K562 (cell line): ENCODE results near the gene CBX8. TPM values are rescaled to one million over a fixed set of nuclear protein-coding genes. Genes with fewer than 3 reads are reported as not detected.

ENCODE experiments used
- ATAC-seq: fragments of 200-7000 bp; cut with Tn5 transposase; 3 replicates; pipeline ENCODE4 v1.9.1; 2020; ENCODE audit warnings: moderate library complexity
- BruUV-seq: library from RNA; stranded (reverse); fragments of 400-500 nt; replicated peaks from 2 replicates; lab custom pipeline; 2021; lab: Mats Ljungman, UMichigan
- CTCF ChIA-PET: fragments of 300-600 bp; formaldehyde crosslinking; extraction: SDS; loops from one replicate; lab custom pipeline; 2021; ENCODE audit warnings: low intra/inter-chr PET ratio; lab: Yijun Ruan, JAX
- POLR2A ChIA-PET: fragments of 300-600, 350-650 bp; sonication (Branson Sonifier 250); formaldehyde crosslinking; extraction: SDS; loops from one replicate; lab custom pipeline; 2021; ENCODE audit warnings: antibody characterized with exemption, inconsistent platforms; lab: Yijun Ruan, JAX
- DNase-seq, 4 experiments: peaks; one replicate each; pipeline versions ENCODE4 v3.0.0 to v3.0.0-alpha.2; 2011 to 2018; ENCODE audit warnings: low spot score in 3 of 4, mixed read lengths in 3 of 4; ENCODE audit errors: extremely low read depth in 1 of 4
- FAIRE-seq: peaks from 2 replicates; lab custom pipeline; 2011; peaks lifted over from hg19 to GRCh38; lab: Jason Lieb, UNC
- H2AFZ ChIP-seq: 2 replicates; pipeline ENCODE4 v1.6.0; 2011; ENCODE audit warnings: low read depth, low read length, control low read depth, inconsistent platforms
- H3K27ac ChIP-seq: fragments of 200-600 bp; 3 replicates; pipeline ENCODE4 v1.8.0; 2011; ENCODE audit warnings: low read depth, mild to moderate bottlenecking, control low read depth, inconsistent platforms, low read length, moderate library complexity, mixed read lengths; ENCODE audit errors: extremely low read depth
- H3K27me3 ChIP-seq, 2 experiments: fragments of 300-600 bp in 1 of 2; 2 replicates in 1 of 2; 3 replicates in 1 of 2; pipeline versions ENCODE4 v1.6.0 to v1.8.0; 2011; ENCODE audit warnings: inconsistent platforms in 2 of 2, low read length in 2 of 2, mild to moderate bottlenecking in 1 of 2, mixed read lengths in 1 of 2, moderate library complexity in 1 of 2; ENCODE audit not compliant: control insufficient read depth in 2 of 2, insufficient read depth in 2 of 2
- H3K36me3 ChIP-seq: fragments of 300-600 bp; 3 replicates; pipeline ENCODE4 v1.8.0; 2011; ENCODE audit warnings: mild to moderate bottlenecking, low read length, inconsistent platforms; ENCODE audit not compliant: control insufficient read depth, insufficient read depth
- H3K4me1 ChIP-seq, 2 experiments: fragments of 200-600 bp in 1 of 2; replicated peaks in 1 of 2; 2 replicates in 1 of 2; 3 replicates in 1 of 2; pipeline versions ENCODE4 v1.5.1 to v1.8.0; 2011; ENCODE audit warnings: inconsistent platforms in 2 of 2, low read length in 2 of 2, mild to moderate bottlenecking in 1 of 2, mixed read lengths in 1 of 2, moderate library complexity in 1 of 2; ENCODE audit not compliant: control insufficient read depth in 2 of 2, insufficient read depth in 2 of 2
- H3K4me2 ChIP-seq: 2 replicates; pipeline ENCODE4 v1.6.1; 2011; ENCODE audit warnings: low read length, control low read depth, inconsistent platforms, mixed read lengths; ENCODE audit not compliant: insufficient read depth
- H3K4me3 ChIP-seq: fragments of 200-600 bp; sonication (generic), shearing (Covaris generic); 2 replicates; pipeline ENCODE4 v1.5.1; 2016; ENCODE audit warnings: control low read depth, inconsistent platforms
- H3K79me2 ChIP-seq: fragments of 200-600 bp; 3 replicates; pipeline ENCODE4 v1.8.0; 2011; ENCODE audit warnings: low read length, inconsistent platforms; ENCODE audit not compliant: control insufficient read depth, insufficient read depth
- H3K9ac ChIP-seq, 2 experiments: 2 replicates each; pipeline versions ENCODE4 v1.6.0 to v1.6.1; 2011; ENCODE audit warnings: low read depth in 2 of 2, low read length in 2 of 2, control low read depth in 1 of 2, inconsistent platforms in 1 of 2, mild to moderate bottlenecking in 1 of 2, mixed read lengths in 1 of 2; ENCODE audit not compliant: insufficient read depth in 1 of 2
- H3K9me1 ChIP-seq: one replicate; pipeline ENCODE4 v1.6.0; 2011; ENCODE audit warnings: inconsistent platforms, mild to moderate bottlenecking, low read length, moderate library complexity; ENCODE audit not compliant: control insufficient read depth, insufficient read depth
- H3K9me3 ChIP-seq: replicated peaks from 2 replicates; pipeline ENCODE4 v1.5.1; 2011; ENCODE audit warnings: low read depth, low read length, inconsistent platforms; ENCODE audit not compliant: control insufficient read depth, insufficient read depth
- H4K20me1 ChIP-seq: replicated peaks from 2 replicates; pipeline ENCODE4 v1.6.1; 2011; ENCODE audit warnings: low read length, inconsistent platforms, mixed read lengths; ENCODE audit not compliant: control insufficient read depth, insufficient read depth
- ATF3 ChIP-seq, 2 experiments: fragments of 450-650 bp in 1 of 2; sonication (generic) in 1 of 2; formaldehyde crosslinking in 1 of 2; IDR thresholded peaks in 1 of 2; conservative IDR thresholded peaks in 1 of 2; 2 replicates each; pipeline versions ENCODE4 v1.6.1 to v1.8.1; 2016 to 2023; ENCODE audit warnings: mild to moderate bottlenecking in 2 of 2, moderate library complexity in 2 of 2, inconsistent platforms in 1 of 2, missing genetic modification reagents in 1 of 2
- BHLHE40 ChIP-seq: IDR thresholded peaks from 2 replicates; pipeline ENCODE4 v1.6.1; 2011; ENCODE audit warnings: low read length, improper control_type of control experiment
- CAMTA2 ChIP-seq: fragments of 250-450 bp; sonication (Bioruptor Pico); conservative IDR thresholded peaks from 2 replicates; pipeline ENCODE4 v1.5.1; 2022
- COPS2 ChIP-seq: fragments of 450-650 bp; conservative IDR thresholded peaks from 2 replicates; pipeline ENCODE4 v1.6.1; 2016; ENCODE audit warnings: mild to moderate bottlenecking, moderate library complexity
- HOXB6 ChIP-seq: fragments of 250-450 bp; sonication (Bioruptor Pico); IDR thresholded peaks from 2 replicates; pipeline ENCODE4 v1.5.1; 2022; ENCODE audit warnings: mild to moderate bottlenecking, borderline replicate concordance
- HSF4 ChIP-seq: fragments of 250-450 bp; sonication (Bioruptor Pico); IDR thresholded peaks from 2 replicates; pipeline ENCODE4 v2.1.2; 2022; ENCODE audit warnings: mild to moderate bottlenecking, moderate library complexity, borderline replicate concordance
- NR1H2 ChIP-seq: sonication (generic); formaldehyde crosslinking; IDR thresholded peaks from 2 replicates; pipeline ENCODE4 v1.4.0; 2020; ENCODE audit warnings: mild to moderate bottlenecking, missing genetic modification reagents
- RBFOX2 ChIP-seq: fragments of 200-400 bp; formaldehyde crosslinking; IDR thresholded peaks from 2 replicates; pipeline ENCODE4 v1.6.1; 2017; ENCODE audit warnings: low read depth, mild to moderate bottlenecking, low read length, moderate library complexity
- SMARCA5 ChIP-seq: fragments of 450-650 bp; IDR thresholded peaks from 2 replicates; pipeline ENCODE4 v1.6.1; 2016
- SRSF3 ChIP-seq: fragments of 200-400 bp; formaldehyde crosslinking; IDR thresholded peaks from 2 replicates; pipeline ENCODE4 v1.6.1; 2016; ENCODE audit warnings: mild to moderate bottlenecking, low read length, moderate library complexity; ENCODE audit not compliant: insufficient read depth
- SUPT5H ChIP-seq: fragments of 450-650 bp; IDR thresholded peaks from 2 replicates; pipeline ENCODE4 v1.6.1; 2016
- TRIM24 ChIP-seq, 2 experiments: fragments of 450-650 bp; IDR thresholded peaks; 2 replicates each; pipeline ENCODE4 v1.6.1; 2016
- USF1 ChIP-seq: sonication (generic); formaldehyde crosslinking; IDR thresholded peaks from 2 replicates; pipeline ENCODE4 v1.9.0; 2022; ENCODE audit warnings: mild to moderate bottlenecking, missing genetic modification reagents
- ZC3H4 ChIP-seq: sonication (generic); formaldehyde crosslinking; IDR thresholded peaks from 2 replicates; pipeline ENCODE4 v1.9.0; 2021; ENCODE audit warnings: missing genetic modification reagents, borderline replicate concordance
- ZNF584 ChIP-seq: fragments of 200-800 bp; sonication (Bioruptor generic); IDR thresholded peaks from 2 replicates; pipeline ENCODE4 v1.6.1; 2016; ENCODE audit warnings: low read depth, mild to moderate bottlenecking, missing genetic modification characterization, missing compliant biosample characterization
- ZNF589 ChIP-seq: fragments of 200-800 bp; sonication (Bioruptor generic); IDR thresholded peaks from 2 replicates; pipeline ENCODE4 v1.6.1; 2016; ENCODE audit warnings: low read depth, missing genetic modification characterization, missing compliant biosample characterization
- WGBS: fragments of 100-300 bp; shearing (Covaris generic); methylation state at CpG from one replicate; pipeline ENCODE4 v1.1.6; 2016; ENCODE audit warnings: low coverage, mixed read lengths; ENCODE audit not compliant: insufficient coverage; ENCODE audit errors: missing lambda C conversion rate; 5-methylcytosine and 5-hydroxymethylcytosine counted together
- in situ Hi-C: fragments of 300-500 bp; cut with MboI; formaldehyde crosslinking; loops from 4 replicates; pipeline ENCODE4 v1.15.0; 2018; ENCODE audit warnings: inconsistent platforms, mixed read lengths
- intact Hi-C: fragments of 100-400 bp; cut with micrococcal nuclease; formaldehyde crosslinking; loops from 2 replicates; pipeline ENCODE4 v1.14.2; 2022
- polyA plus RNA-seq, 8 experiments: library from polyadenylated mRNA; depleted of rRNA in 4 of 8; stranded (reverse) in 5 of 8; unstranded in 3 of 8; fragments of >200 nt; fragmentation: Nextera tagmentation in 2 of 8; fragmentation: Illumina TruSeq in 1 of 8; extraction: Ambion mirVana in 2 of 8; extraction: Trizol in 1 of 8; gene quantifications; 2 replicates each; pipeline versions ENCODE4 v1.2.1 to v1.2.3, GENCODE V29; 2011 to 2014; ENCODE audit warnings: inconsistent platforms in 1 of 8, missing spikeins in 1 of 8
- total RNA-seq, 7 experiments: library from RNA; depleted of rRNA in 6 of 7; stranded (reverse); fragments of >200 nt in 6 of 7; fragmentation: Illumina TruSeq in 2 of 7; extraction: Trizol in 2 of 7; gene quantifications; 2 replicates each; pipeline versions ENCODE4 v1.2.1 to v1.2.3, GENCODE V29; 2011 to 2021; ENCODE audit warnings: low replicate concordance in 1 of 7

The CBX8 gene
- total and polyA plus RNA-seq, 9 of the 15 experiments (the other 6 are each of a cell fraction or from before 2014, with no cell fraction given) = 0.08 to 11.9 (median 2.6) TPM

- peak; percentile 66 for TF ChIP-seq RBFOX2
- TF ChIP-seq TRIM24 (IDR thresholded peaks at IDR 0.05) = peak in 1 of 2 experiments; percentile 36; a peak in 1 of 4 replicates
- TF ChIP-seq SRSF3 = 0 out of 2 replicates have a peak, but pooled peaks have one; percentile 46
- TF ChIP-seq CAMTA2 = no peak
Observed at GRCh38 chr17:79840269-79840988, 43.6 kb upstream of the CBX8 start (continued).

GRCh38 chr17:79839356-79840268, 42.7 kb upstream of the CBX8 start, which contains the start of gene CBX4:
CBX4 (minus strand) TSS chr17:79839440; CDS start chr17:79839251, 189 bp downstream.
- Histone ChIP-seq H3K79me2 (peaks cover 41% of the 10 kb centered on the region), H3K36me3 (peaks cover 28% of the 10 kb centered on the region; the same call in 1 of the 3 replicates), H3K27me3 (no peaks in the 10 kb centered on the region), H3K9me1 (peaks cover 4% of the 10 kb centered on the region), H4K20me1 (peaks cover 20% of the 10 kb centered on the region), H2AFZ (peak within 1 kb of the TSS; percentile 87), H3K9ac (peak within 1 kb of the TSS; percentile 77 to 95), H3K4me1 (peaks cover 32 to 85% of the 10 kb centered on the region in 2 experiments), H3K27ac (peak within 1 kb of the TSS; percentile 95), H3K4me2 (peak within 1 kb of the TSS; percentile 88), H3K9me3 (no peaks in the 10 kb centered on the region), H3K4me3 (peak within 1 kb of the TSS; percentile 74)
- TSS peak; percentile 94 for BruUV-seq
- DNase-seq (peak; percentile 92 to 97 (median 94)), ATAC-seq (peak; percentile 63), FAIRE-seq (no peak)
- POLR2A ChIA-PET = interaction anchor here (0.6 to 17.8 kb wide), 23 partner anchors 9 to 746 kb away, joined by 3 to 386 read pairs (median 4); partner anchors contain the start of gene CBX8
- intact Hi-C loops (loop anchor here (2.0 to 10.0 kb wide), 3 partner anchors 42 to 95 kb away; partner anchors contain the start of gene CBX8), in situ Hi-C loops (loop anchor here (5.0 kb wide), 1 partner anchor 37 kb away; no protein-coding TSS in a partner anchor)
- 9% methylated on average over 44 of the region's 103 CpGs for WGBS
- CTCF ChIA-PET = interaction anchor here (0.7 to 2.3 kb wide), 4 partner anchors 28 to 152 kb away, joined by 3 to 14 read pairs (median 4); no protein-coding TSS in a partner anchor
- TF ChIP-seq NR1H2 = no peak
- peak; percentile 85 for TF ChIP-seq ZNF589
- no peak for TF ChIP-seq COPS2
- peak; percentile 99 for TF ChIP-seq ATF3 (IDR thresholded peaks at IDR 0.05)
- TF ChIP-seq ATF3 (CRISPR knock-in tag; conservative IDR thresholded peaks at IDR 0.05) = peak; percentile 100
- peak; percentile 68 for TF ChIP-seq SUPT5H
- TF ChIP-seq HSF4 (CRISPR knock-in tag) = no peak
- peak; percentile 82 for TF ChIP-seq BHLHE40
- TF ChIP-seq ZNF584 = peak; percentile 83
- TF ChIP-seq SMARCA5 = no peak
- 0 out of 2 replicates have a peak, but pooled peaks have one; percentile 22 for TF ChIP-seq ZC3H4 (CRISPR knock-in tag)
- TF ChIP-seq USF1 = no peak
- TF ChIP-seq HOXB6 (CRISPR knock-in tag) = no peak
